HG02678 (cell line): ENCODE data around the gene CASQ2.

Experiments used
- ATAC-seq: cut with Tn5 transposase; IDR thresholded peaks from one replicate; pipeline ENCODE4 v1.9.1; 2021; ENCODE audit warnings: mild to moderate bottlenecking, moderate library complexity; ENCODE audit not compliant: unreplicated experiment

The CASQ2 gene

GRCh38 chr1:115669886-115670285 is 98.6 kb downstream of the CASQ2 start:
- ATAC-seq: no peak

GRCh38 chr1:115669002-115669673 is 99.4 kb downstream of the CASQ2 start:
- ATAC-seq: no peak

- ATAC-seq: no peak
These were observed 99.9 kb downstream of the CASQ2 start for GRCh38 chr1:115668579-115668978.

- ATAC-seq: no peak
These were observed 101.8 kb downstream of the CASQ2 start for GRCh38 chr1:115666702-115667101.

- no peak for ATAC-seq
These were observed 102.3 kb downstream of the CASQ2 start for GRCh38 chr1:115666206-115666605.

- no peak for ATAC-seq
These were observed 103.0 kb downstream of the CASQ2 start for GRCh38 chr1:115665319-115666096.

- no peak for ATAC-seq
These were observed 107.4 kb downstream of the CASQ2 start for GRCh38 chr1:115661157-115661556.

- no peak for ATAC-seq
These were observed 108.4 kb downstream of the CASQ2 start for GRCh38 chr1:115660151-115660550.

- no peak for ATAC-seq
These were observed 109.9 kb downstream of the CASQ2 start for GRCh38 chr1:115658646-115659045.

- ATAC-seq: no peak
These were observed 111.9 kb downstream of the CASQ2 start for GRCh38 chr1:115656461-115657077.

GRCh38 chr1:115655916-115656315 is 112.6 kb downstream of the CASQ2 start:
- ATAC-seq: no peak

GRCh38 chr1:115655306-115655663 is 113.2 kb downstream of the CASQ2 start:
- ATAC-seq: peak; percentile 53

GRCh38 chr1:115654663-115655305 is 113.7 kb downstream of the CASQ2 start:
- peak; percentile 33 for ATAC-seq

- ATAC-seq: no peak
These were observed 114.4 kb downstream of the CASQ2 start for GRCh38 chr1:115654125-115654524.

GRCh38 chr1:115652236-115652788 is 116.2 kb downstream of the CASQ2 start:
- no peak for ATAC-seq

GRCh38 chr1:115651391-115651790 is 117.1 kb downstream of the CASQ2 start:
- no peak for ATAC-seq

- ATAC-seq: no peak
These were observed 117.6 kb downstream of the CASQ2 start for GRCh38 chr1:115650961-115651360.
